NCI-H2196 (cell line): ENCODE measurements around the gene RREB1.
A peak's percentile ranks its signal among the peaks of the same experiment; 100 is the strongest.

Experiments
- DNase-seq: peaks from one replicate; lab custom pipeline; 2025; ENCODE audit not compliant: unreplicated experiment; lab: John Stamatoyannopoulos, UW

RREB1 gene

DNA sequence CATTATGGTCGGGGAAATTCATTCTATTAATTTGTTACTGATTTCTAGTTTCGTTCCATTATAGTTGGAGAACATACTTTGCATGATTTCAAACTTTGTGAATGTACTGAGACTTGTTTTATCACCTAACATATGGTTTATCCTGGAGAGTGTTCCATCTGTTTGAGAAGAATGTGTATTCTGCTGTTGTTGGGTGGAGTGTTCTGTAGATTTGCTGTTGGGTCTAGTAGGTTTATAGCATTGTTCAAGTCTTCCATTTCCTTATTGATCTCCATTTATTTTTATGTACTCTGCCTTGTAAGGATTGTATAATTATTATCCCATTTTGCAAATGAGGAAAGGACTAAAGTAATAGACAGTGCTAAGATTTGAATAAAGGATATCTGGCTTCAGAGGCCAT lies 85.4 kb downstream of the RREB1 start:
- no peak for DNase-seq

- no peak for DNase-seq
Measured at GRCh38 chr6:7194657-7195056, 86.9 kb downstream of the RREB1 start.

DNA sequence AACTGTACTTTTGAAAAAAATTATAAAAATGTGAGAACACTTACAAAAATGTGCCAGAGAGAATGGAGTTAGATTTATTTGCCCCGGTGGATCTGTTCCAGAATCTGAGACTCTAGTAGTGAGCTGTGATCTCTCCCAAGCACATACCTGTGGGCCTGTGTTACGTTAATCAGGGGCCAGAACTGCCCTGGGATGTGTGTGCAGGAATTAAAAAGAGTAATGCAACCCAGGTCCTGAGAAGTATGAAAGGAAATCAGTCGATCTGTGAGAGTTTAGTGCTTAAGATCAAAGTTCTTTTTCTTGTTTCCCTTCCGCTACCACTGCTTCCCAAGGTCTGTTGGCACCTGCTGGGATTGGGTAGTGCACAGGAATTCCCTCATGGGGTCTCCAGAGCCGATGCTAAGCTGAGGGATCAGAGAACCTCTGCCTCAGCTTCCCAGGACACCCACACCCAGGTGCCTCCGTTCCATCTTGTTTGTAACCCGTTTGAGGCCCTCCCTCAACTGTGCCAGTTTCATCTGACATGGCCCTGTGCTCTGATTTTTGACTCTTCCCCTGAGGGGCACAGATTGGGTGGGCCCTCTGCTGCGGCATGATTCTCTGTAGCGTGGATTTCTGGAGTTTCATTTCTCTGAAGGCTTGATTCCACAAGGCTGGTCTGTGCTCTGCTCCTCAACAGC lies 87.7 kb downstream of the RREB1 start:
- no peak for DNase-seq

DNA sequence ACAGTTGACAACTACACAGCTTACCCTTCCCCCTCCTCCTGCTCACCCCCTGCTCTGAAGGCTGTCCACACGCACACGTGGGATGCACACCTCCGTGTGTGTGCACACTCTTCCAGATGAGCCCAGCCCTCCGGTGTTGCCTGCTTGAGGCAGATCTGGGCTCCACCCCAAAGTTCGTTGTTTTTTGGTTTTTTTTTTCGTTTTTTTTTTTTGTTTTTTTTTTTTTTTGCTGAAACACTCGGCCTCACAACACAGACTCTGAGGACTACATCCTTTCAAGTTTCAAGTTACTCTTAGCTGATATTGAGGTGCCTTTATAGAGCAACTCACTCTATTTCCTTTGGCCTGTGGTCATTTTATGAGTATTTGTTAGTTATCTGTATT lies 88.2 kb downstream of the RREB1 start:
- DNase-seq, result no peak

GRCh38 chr6:7196685-7197283 lies 89.0 kb downstream of the RREB1 start:
- DNase-seq, result no peak

- DNase-seq, result no peak
Measured at GRCh38 chr6:7197747-7198146, 90.0 kb downstream of the RREB1 start.

GRCh38 chr6:7198833-7199800 lies 91.4 kb downstream of the RREB1 start:
- DNase-seq, result no peak

GRCh38 chr6:7200598-7201443 lies 93.1 kb downstream of the RREB1 start:
- DNase-seq, result peak; percentile 68

- DNase-seq, result no peak
Measured at GRCh38 chr6:7201444-7201731, 93.6 kb downstream of the RREB1 start.

GRCh38 chr6:7201732-7202541 lies 94.2 kb downstream of the RREB1 start:
- no peak for DNase-seq

DNA sequence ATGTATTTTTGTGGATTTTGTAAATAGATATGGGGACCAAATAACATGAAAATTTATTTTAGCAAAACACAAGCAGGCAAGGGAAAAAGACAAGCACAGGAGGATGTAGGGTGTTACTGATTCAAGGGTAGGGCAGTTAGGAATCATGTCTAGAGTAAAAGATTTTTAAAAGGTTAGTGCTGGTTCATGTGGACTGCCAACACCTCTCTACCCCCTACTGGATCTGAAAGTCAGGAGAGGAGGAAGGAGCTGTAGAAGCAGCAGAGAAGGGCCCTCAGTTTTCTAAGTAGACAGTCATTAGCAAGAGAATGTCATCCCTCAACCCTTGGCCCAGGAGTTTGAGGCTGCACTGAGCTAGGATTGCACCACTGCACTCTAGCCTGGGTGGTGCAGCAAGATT lies 95.2 kb downstream of the RREB1 start:
- no peak for DNase-seq

- DNase-seq, result no peak
Measured at GRCh38 chr6:7203939-7204338, 96.2 kb downstream of the RREB1 start.

GRCh38 chr6:7204726-7205125 lies 97.0 kb downstream of the RREB1 start:
- no peak for DNase-seq

GRCh38 chr6:7207720-7208119 lies 100.0 kb downstream of the RREB1 start:
- DNase-seq, result no peak

DNA sequence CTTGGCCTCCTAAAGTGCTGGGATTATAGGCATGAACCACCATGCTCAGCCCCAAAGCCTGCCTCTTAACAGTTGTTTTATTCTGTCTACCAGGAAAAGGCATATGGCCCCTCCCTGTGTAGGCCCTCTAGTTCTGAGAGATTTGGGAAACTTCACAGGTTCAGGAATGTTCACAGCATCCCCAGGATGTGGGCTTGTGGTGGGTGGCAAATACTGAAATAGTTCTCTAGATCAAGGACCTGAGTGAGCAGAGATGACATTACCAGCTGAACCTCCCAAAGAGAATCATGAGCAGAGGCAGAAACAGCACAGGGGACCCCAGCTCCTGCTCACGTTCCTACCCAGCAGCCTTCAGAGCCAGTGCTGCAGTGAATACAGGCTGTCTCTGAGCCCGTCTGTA lies 105.7 kb downstream of the RREB1 start:
- no peak for DNase-seq

DNA sequence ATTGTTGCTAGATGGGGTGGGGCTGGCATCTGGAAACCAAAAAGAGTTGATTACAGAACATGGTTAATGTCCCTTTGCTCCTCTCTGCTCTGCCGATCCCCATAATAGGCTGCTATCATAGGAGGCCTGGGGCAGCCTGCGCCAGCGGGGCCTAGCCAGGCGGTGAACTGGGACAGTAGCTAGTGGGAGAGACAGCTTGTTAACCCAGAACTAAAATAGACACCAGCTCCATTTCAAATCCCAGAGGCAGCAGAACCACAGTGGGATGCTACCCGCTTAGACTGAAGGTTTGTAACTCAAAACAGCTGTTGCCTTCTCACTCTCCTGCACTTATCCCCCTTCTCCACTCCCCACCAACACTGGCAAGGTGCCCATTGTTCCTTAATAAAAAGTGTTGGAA lies 106.7 kb downstream of the RREB1 start:
- DNase-seq, result no peak

GRCh38 chr6:7215131-7215530 lies 107.4 kb downstream of the RREB1 start:
- no peak for DNase-seq

DNA sequence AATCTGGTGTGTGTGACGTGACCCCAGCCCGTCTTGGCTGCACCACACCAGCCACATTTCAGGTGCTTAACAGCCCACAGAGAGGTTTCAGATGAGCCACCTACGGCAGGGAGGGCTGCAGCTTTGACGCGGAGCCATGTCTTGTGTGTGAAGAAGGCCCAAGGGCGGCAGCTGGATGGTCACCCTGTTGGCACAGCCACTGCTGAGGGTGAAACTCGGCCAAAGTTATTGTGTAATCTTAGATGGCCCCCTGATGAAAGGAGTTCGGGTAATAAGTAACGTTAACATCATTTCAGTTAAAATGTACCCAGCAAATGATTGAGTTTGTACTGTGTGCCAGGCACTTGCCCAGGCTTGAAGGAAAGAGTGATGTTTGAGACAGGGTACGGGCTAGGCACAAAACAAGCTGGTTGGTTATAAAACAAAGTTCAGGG lies 108.1 kb downstream of the RREB1 start:
- DNase-seq, result no peak

- no peak for DNase-seq
Measured at GRCh38 chr6:7216941-7217621, 109.3 kb downstream of the RREB1 start.
